Measurements from ENCODE around the gene PIK3IP1.
A peak's percentile ranks its signal among the peaks of the same experiment; 100 is the strongest.

PIK3IP1 gene

GRCh38 chr22:31290494-31291471, 1.5 kb downstream of the PIK3IP1 start:
- H3K27me3 ChIP-seq (ENCODE audit: insufficient read depth, low read depth, severe bottlenecking), result no peaks in the 10 kb centered on the region
- peak overlapping the region; percentile 74 for H3K27ac ChIP-seq
- no peaks in the 10 kb centered on the region for H3K36me3 ChIP-seq
- peak; percentile 93 for DNase-seq
- H3K9me3 ChIP-seq (ENCODE audit: severe bottlenecking), result no peaks in the 10 kb centered on the region
- no peak for TF ChIP-seq CTCF (IDR thresholded peaks at IDR 0.05; ENCODE audit: low read depth, low read length)
- peak overlapping the region; percentile 45 for H3K4me3 ChIP-seq (ENCODE audit: low read depth, low read length)

DNA sequence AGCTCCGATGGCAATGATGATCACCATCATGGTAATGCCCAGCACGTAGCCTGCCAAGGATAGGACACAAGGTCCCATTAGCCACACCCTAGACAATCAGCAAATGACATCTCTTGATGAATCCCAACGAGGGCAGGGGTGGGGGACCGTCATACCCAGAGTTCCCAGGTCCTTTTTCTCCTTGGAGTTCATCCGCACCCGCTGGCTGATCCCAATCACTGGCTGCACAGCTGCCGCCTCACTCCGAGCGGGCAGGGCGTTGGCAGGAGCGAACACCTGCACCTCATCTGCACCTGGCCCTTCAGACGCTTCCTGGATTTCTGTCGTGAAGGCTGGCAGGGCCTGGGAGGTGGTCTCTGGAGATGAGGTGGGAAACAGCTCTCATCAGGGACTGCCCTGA, 2.9 kb downstream of the PIK3IP1 start:
- no peak for TF ChIP-seq CTCF (IDR thresholded peaks at IDR 0.05; ENCODE audit: low read depth, low read length)
- no peak for DNase-seq
- Histone ChIP-seq H3K4me3 (ENCODE audit: low read depth, low read length) (no peak overlapping the region), H3K27ac (no peak overlapping the region), H3K9me3 (ENCODE audit: severe bottlenecking) (no peaks in the 10 kb centered on the region), H3K27me3 (ENCODE audit: insufficient read depth, low read depth, severe bottlenecking) (no peaks in the 10 kb centered on the region), H3K36me3 (no peaks in the 10 kb centered on the region)

GRCh38 chr22:31288496-31289240, 3.6 kb downstream of the PIK3IP1 start:
- TF ChIP-seq CTCF (IDR thresholded peaks at IDR 0.05; ENCODE audit: low read depth, low read length), result no peak
- Histone ChIP-seq H3K4me3 (ENCODE audit: low read depth, low read length) (no peak overlapping the region), H3K36me3 (no peaks in the 10 kb centered on the region), H3K9me3 (ENCODE audit: severe bottlenecking) (no peaks in the 10 kb centered on the region), H3K27me3 (ENCODE audit: insufficient read depth, low read depth, severe bottlenecking) (no peaks in the 10 kb centered on the region), H3K27ac (no peak overlapping the region)
- no peak for DNase-seq

DNA sequence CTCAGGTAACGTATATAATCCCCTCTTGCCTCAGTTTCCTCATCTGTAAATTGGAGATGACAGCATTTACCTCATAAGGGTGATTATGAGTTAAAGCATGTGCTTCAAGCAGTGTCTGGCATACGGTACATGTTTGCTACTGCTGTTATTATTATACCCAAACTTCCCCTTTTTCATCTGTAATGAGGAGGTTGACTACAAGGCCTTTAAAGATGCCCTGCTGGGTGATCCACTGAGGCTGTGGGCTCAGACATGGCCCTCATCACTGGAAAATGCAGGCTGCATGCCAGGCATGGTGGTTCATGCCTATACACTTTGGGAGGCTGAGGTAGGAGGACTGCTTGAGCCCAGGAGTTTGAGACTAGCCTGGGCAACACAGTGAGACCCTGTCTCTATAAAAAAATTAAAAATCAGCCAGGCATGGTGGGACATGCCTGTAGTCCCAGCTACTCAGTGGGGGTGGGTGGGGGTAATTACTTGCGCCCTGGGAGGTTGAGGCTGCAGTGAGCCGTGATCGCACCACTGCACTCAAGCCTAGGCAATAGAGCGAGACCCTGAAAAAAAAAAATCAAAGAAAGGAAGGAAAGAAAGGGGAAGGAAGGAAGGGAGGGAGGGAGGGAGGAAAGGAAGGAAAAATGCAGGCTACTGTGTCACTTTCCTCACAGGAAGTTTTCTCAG, 4.3 kb downstream of the PIK3IP1 start:
- no peak overlapping the region for H3K27ac ChIP-seq
- no peak for TF ChIP-seq CTCF (IDR thresholded peaks at IDR 0.05; ENCODE audit: low read depth, low read length)
- H3K4me3 ChIP-seq (ENCODE audit: low read depth, low read length), result no peak overlapping the region
- H3K9me3 ChIP-seq (ENCODE audit: severe bottlenecking), result no peaks in the 10 kb centered on the region
- no peaks in the 10 kb centered on the region for H3K27me3 ChIP-seq (ENCODE audit: insufficient read depth, low read depth, severe bottlenecking)
- H3K36me3 ChIP-seq, result peaks cover 3% of the 10 kb centered on the region; the same call in 1 of the 2 replicates
- DNase-seq, result no peak

GRCh38 chr22:31286360-31287255, 5.7 kb downstream of the PIK3IP1 start:
- no peak for DNase-seq
- no peak overlapping the region for H3K4me3 ChIP-seq (ENCODE audit: low read depth, low read length)
- TF ChIP-seq CTCF (IDR thresholded peaks at IDR 0.05; ENCODE audit: low read depth, low read length), result no peak
- peaks cover 16% of the 10 kb centered on the region for H3K36me3 ChIP-seq
- H3K27ac ChIP-seq, result peak overlapping the region; percentile 94
- H3K27me3 ChIP-seq (ENCODE audit: insufficient read depth, low read depth, severe bottlenecking), result no peaks in the 10 kb centered on the region
- H3K9me3 ChIP-seq (ENCODE audit: severe bottlenecking), result no peaks in the 10 kb centered on the region

Measured in WERI-Rb-1 (cell line).